Midbrain (tissue), 1 donor: Measurements from ENCODE around the gene SSH3.

ENCODE experiments used
- DNase-seq: peaks from one replicate; lab custom pipeline; 2025; lab: John Stamatoyannopoulos, UW

SSH3 gene

DNA sequence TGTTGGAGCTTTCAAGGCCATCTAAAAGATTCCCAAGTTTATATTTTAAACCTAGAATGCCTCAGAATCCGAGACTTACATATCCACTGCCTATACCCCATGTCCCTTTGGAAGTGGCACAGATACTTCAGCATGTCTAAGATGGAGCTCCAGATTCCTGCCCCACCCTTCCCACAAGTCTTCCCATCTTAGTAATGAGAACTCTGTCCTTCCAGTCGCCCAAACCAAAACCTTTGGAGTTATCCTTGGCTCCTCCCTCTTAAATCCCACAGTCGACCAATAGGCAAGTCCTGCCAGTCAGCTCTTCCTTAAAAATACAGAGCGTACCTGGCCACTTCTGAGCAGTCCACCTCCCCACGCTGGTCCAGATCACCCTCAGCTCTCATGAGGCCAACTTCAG is 45.7 kb downstream of the SSH3 start:
- no peak for DNase-seq

DNA sequence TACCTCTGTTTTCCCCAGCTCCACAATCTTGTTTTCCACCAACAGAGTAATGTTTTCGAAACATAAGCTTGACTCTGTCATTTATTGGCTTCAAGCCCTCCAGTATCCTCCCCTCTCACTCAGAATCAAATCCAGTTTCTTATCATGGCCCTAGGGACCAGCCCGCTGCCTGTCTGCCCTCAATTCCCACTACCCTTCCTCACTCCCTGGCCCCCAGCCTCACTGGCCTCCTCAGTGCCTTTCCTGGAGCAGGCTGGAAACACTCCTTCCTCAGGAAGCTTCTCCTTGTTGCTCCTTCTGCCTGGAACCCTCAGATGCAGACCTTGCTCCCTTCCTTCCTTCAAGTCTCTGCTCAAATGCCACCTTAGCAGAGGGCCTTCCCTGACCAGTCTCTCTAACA is 46.1 kb downstream of the SSH3 start:
- no peak for DNase-seq

DNA sequence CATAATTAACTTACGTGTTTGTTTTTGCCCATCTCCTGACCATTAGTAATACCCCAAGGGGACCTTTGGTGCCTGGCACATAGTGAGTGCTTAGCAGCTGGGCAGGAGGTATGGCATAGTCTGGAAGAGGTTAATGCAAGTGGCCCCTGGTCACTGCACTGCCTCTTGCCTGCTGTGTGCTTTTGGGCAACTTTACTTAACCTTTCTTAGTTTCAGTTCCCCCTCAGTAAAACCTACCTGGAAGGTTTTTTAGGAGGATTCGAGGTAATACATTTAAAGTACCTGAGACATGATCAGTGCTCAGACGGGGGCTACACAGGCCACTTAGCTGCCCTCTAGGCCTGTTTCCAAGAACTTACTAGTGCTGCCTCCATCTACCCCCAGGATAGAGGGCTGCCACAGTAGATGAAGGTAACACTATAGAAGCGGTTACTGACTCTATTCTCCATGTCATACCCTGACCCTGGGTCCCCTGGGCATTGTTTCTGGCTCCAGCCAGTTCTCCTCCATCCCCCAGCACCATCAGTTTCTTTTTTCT is 46.7 kb downstream of the SSH3 start:
- DNase-seq: no peak

DNA sequence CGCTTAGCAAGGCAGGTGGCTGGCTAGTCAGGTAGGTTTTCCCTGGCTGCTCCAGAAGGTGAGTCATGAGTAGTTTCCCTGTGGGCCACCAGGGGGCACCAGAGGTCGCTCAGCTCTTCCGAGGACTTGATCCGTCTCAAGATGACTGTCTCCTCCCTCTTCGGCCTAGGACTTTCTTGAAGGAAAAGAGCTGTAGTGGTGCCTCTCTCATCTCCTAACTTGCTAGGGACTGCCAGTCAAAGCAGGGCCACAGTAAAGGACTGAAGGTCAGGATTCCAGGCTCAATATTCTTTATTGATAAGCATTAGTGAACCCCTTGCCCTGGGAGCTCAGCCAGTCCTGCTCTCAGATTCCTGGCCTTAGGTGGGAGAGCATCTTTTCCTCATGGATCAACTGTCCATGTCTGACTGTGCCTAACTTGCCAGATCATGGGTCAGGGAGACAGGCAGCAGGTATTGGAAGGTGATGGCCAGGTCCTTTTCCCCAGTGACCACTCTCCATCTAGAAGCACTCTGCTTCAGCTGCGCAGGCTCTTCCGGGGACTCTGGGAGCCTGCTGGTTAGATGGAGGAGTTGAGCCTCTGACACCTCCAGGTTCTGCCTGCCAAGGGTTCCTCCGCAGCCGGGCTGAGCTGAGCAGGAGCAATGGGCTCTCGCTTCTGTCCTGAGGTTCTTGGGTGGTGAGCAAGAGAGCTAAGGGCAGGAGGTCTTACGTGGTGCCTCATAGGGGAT is 48.1 kb downstream of the SSH3 start:
- peak; percentile 69 for DNase-seq

DNA sequence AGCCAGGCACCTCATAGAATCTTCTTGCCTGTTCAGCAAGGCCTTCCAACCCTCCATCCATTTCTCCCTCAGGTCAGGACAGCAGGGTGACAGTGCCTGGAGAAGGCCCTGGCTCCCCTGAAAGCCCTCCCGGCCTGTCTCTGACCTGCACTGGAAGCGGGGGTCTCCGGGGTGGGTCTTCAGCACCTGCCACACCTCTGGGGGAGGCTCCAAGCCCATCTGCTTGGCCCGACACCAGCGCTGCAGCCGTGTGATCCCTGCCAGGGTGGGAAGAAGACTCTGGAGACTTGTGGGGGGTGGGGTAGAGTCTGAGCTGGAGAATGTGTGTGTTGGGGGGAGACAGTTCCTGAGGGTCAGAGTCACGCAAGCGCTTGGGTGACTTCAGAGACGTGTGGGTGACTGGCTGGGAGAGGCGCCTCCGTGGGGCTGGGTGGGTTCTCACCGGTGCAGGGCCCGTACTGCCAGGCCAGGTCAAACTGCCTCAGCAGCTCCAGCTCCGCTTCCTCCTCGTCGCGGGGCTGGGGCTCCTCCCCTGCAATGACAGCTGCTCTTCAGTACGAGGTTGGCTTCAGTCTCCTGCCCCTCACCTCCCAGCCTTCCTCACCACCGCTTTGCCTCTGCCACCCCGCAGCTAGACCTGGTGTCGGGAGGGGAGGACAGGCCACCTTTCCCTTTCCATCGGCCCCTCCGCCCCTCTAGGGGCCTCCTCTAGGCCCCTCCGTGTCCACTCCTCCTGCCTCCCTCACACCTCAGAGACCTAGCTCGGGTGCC is 49.4 kb downstream of the SSH3 start:
- no peak for DNase-seq

DNA sequence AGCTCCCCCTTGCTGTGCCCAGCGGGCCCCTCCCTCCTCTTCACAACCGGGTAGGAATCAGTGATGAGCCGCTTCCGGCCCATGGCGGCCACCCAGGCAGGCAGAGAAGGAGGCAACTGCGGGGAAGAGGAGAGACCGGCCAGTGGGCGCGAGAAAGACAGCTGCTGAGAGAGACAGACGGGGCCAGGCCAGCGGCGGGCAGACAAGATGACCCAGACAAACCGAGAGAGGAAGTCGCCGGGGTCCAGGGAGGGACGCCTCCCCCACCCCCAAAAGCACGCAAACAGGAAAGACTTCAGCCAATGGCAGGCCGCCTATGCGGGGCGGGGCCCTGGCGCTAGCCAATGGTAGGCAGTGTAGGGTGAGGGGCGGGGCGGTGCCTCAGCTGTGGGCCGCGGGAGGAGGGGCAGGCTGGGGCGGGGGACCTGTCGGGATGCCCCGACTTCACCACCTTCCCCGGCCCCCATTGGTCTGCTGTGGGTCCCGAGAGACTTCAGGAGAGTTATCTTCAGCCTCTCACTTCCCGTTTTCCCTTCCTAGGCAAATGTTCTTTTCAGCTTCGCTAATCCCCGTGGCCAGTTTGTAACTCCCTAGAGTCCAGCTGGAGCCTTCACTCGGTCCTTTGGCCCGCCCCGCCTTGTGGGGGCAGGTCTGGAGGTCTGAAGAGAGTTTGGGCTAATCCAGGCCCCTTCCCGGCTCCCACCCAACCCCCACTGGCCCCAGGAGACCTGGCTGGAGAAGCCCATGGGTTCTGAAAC is 50.2 kb downstream of the SSH3 start, which contains the start of gene POLD4:
Gene POLD4 (minus strand): TSS at position 230 of the 758 bp plus-strand sequence. CDS start 147 bp downstream, at position 83.
- DNase-seq: peak; percentile 97

DNA sequence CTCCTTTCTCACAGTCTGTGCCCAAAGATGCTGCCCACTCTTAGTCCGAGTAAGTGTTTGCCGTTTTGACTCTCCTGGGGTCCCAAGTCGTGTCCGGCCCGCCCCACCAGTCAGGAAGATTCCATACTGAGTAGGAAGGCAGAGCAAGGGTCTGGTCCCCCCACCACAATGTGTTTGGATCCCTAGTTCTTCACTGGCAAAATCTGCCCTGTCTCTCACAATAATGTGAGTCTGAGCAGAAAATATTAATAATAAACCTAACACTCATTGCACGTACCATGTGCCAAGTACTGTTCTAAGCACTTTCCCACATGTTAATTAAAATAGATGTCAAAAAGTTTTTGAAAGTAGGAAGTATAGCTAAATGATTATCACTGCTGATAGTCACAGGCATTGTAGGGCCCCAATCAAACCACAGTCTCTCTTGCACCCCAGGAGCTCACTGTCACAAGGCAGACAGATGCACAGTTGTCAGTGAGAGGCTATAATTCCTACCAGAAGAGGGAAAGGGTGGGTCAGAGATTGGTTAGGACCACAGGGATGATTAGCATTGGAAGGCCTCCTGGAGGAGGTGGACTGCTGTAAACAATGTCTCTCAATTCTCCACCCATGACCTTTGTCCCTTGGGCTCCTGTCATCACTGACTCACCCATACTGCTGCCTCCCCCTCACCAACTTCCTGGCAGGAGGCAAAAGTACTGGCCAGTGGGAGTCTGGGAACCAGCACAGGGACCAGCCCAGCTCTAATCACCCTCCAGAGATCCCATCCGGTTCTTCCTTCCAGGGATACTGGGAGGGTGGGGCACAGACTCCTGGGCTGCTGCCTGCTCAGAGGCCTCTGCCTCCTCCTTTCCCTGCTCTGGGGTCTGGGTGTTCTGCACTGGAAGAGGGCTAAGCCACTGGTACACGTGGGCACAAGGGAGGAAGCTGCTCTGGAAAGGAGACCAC is 51.0 kb downstream of the SSH3 start:
- DNase-seq: no peak

DNA sequence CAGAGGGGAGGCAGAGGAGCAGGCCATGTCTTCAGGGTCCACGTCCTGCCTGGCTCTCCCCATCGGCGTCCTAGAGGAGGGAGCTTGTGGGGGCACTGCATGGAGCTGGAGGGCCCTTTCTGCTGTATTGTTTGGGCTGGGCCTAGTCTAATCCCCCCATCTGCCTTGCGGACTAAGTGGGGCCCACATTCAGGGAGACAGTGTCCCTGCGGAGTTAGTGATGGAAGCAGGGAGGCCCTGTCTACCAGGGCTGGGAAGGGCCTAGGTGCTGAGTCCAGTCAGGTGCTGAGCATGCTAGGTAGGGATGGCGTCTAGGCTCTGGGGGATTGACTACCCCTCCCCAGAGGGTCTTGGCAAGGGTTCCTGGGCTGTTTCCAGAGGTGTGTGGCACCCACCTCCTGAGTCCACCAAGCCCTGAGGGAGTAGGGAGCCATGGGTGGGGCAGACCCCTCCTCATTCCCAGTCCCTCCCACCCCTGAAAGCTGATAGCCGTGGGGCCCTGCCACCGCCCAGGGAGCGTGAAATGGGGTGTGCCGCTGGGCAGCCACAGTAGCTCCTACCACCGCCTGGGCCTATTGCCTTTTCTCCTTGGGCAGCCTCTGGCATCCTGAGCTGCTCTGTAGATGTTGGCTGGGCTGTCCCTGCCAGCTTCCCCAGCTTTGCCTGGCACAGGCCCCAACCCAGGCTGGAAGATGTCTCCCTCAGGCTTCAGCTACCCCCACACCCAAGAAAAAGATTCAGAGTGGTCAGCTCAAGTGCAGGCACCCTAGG is 51.9 kb downstream of the SSH3 start:
- DNase-seq: no peak

DNA sequence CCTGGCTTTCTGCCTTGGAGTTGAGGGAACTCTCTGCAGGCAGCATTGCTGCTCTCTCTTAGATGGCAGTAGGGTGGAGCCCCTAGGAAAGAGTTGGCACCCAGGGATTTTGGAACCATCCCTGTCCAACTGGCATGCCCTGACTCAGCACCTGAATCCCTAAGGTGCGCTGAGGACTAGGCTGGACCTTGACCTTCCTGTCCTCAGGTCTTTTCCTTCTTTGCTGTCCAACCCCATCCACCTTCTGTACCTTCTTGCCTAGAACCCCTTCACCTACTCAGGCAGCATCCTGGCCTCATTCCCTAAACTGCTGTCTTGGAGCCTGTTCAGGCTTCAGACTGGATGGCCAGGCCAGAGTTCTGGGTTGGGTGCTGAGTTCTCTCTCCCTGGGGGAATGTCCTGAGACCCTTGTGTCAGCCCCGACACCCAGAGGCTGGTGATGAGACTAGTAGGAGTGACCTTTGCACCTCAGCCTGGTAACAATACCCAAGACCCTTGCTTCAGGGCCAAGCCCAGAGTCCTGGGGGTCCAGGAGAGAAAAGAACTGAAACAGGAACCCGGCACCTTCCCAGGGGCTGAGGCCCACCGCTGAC is 52.6 kb downstream of the SSH3 start:
- no peak for DNase-seq

DNA sequence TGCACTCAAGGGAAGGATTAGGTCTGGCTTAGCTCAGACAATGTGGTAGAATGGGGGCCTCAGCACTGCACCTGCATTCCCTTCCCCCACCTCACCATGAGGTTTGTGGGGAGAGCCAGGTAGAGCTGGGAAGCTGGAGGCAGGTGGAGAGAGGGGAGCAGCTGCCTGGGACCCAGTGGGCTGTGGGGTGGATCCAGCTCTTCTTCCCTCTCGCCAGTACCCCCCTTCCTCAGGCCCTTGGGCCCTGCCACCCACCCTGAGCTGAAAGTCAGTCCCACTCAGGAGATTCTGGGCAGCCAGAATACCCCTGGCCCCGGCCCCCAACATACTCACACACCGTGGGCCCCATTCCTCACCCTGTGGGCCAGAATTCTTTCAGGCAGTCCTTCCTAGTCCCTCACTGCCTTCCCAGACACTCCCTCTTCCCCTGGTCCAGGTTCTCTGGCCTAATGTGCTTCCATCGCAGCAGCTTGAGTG is 53.1 kb downstream of the SSH3 start:
- DNase-seq: no peak

DNA sequence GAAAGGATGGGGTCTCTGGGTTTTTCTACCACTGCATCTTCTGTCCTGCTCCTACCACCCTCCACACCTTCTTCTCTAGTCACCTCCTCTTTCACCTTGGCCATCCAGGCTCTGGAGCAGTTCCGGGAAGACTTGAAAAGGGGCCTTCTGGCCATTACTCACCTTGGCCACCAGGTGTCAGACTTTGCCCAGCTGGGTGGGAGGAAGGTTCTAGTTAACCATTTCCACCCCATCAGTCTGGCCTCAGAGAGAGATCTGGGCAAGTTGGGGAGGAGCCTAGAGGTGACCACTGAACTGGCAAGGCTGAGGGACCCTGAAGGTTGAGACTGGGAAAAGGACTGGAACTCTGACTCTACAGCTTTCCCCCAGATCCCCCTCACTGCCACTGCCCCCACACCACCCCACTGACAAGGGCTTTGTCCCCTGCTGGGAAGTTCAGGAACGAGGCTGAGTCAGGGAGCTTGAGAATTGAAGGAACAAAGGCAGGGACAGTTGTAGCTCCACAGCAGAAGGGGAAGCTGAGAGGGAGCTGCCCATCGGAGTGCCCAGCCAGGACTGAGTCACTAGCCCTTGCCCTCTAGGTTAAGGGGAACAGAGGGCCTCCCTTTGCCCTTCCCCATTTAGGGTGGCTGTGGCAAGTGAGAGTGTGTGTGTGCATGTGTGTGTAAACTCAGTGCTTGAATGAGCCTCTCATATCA is 53.7 kb downstream of the SSH3 start:
- DNase-seq: peak; percentile 38

DNA sequence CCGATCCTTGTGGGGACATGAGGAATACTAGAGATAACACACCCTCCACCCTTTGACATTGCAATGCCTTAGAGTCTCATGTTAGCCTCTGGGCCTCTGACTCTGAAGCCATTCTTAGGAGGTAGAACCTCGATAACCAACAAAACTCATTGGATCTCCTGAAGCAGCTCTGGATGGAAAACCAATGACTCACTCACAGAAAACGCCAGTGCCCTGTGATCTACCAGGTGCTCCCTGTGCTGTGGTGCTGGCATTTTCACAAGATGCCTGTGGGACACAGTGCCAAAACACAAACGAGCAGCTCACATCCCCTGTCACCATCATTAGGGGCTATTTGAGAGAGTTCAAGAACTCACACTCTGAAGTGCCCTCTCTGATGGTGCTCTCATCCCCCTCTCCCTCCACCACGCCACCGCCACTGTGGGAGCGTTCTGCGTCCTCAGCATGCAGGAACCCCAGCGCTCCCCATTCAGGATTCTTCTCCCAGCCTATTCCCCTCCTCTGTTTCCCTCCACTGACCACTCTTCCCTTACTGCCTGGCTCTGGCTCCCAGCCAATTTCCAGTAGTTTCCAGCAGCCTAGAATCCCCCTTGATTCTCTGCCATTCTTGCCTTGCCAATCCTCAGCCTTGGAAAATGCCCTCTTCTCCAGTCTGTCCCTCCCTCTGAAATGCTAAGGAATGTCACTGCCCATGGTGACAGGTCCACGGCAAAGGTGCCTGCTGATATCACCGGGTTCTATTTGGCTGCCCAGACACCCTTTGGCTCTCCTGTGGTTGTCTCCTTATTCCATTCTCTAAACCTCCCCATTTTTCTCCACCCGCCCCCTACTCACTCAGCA is 54.7 kb downstream of the SSH3 start:
- no peak for DNase-seq
